ENCODE results near the gene NUDT4. TPM values are rescaled to one million over a fixed set of nuclear protein-coding genes. Genes with fewer than 3 reads are reported as not detected.
A peak's percentile ranks its signal among the peaks of the same experiment; 100 is the strongest.

The NUDT4 gene
- total and polyA plus RNA-seq, 10 of the 15 experiments (the other 5 are each of a cell fraction or from before 2014, with no cell fraction given): 26.6 to 91.6 (median 63.1) TPM

- TF ChIP-seq, protein P1, sequence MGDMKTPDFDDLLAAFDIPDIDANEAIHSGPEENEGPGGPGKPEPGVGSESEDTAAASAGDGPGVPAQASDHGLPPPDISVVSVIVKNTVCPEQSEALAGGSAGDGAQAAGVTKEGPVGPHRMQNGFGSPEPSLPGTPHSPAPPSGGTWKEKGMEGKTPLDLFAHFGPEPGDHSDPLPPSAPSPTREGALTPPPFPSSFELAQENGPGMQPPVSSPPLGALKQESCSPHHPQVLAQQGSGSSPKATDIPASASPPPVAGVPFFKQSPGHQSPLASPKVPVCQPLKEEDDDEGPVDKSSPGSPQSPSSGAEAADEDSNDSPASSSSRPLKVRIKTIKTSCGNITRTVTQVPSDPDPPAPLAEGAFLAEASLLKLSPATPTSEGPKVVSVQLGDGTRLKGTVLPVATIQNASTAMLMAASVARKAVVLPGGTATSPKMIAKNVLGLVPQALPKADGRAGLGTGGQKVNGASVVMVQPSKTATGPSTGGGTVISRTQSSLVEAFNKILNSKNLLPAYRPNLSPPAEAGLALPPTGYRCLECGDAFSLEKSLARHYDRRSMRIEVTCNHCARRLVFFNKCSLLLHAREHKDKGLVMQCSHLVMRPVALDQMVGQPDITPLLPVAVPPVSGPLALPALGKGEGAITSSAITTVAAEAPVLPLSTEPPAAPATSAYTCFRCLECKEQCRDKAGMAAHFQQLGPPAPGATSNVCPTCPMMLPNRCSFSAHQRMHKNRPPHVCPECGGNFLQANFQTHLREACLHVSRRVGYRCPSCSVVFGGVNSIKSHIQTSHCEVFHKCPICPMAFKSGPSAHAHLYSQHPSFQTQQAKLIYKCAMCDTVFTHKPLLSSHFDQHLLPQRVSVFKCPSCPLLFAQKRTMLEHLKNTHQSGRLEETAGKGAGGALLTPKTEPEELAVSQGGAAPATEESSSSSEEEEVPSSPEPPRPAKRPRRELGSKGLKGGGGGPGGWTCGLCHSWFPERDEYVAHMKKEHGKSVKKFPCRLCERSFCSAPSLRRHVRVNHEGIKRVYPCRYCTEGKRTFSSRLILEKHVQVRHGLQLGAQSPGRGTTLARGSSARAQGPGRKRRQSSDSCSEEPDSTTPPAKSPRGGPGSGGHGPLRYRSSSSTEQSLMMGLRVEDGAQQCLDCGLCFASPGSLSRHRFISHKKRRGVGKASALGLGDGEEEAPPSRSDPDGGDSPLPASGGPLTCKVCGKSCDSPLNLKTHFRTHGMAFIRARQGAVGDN (IDR thresholded peaks at IDR 0.05): no peak
- no peak for TF ChIP-seq KDM1A (IDR thresholded peaks at IDR 0.05; ENCODE audit: borderline replicate concordance)
- no peak for TF ChIP-seq YY1 (IDR thresholded peaks at IDR 0.05; ENCODE audit: low read depth, low read length)
- TF ChIP-seq SMARCA5 (IDR thresholded peaks at IDR 0.05): 0 out of 2 replicates have a peak, but pooled peaks have one; percentile 23
- TF ChIP-seq ASH2L (IDR thresholded peaks at IDR 0.05; ENCODE audit: borderline replicate concordance, low read depth): 0 out of 2 replicates have a peak, but pooled peaks have one; percentile 29
- TF ChIP-seq SUPT20H (IDR thresholded peaks at IDR 0.05; ENCODE audit: borderline replicate concordance, control insufficient read depth, low read depth, low read length): no peak
- TF ChIP-seq GABPA (IDR thresholded peaks at IDR 0.05; ENCODE audit: low read depth): no peak
- TF ChIP-seq BHLHE40 (IDR thresholded peaks at IDR 0.05; ENCODE audit: borderline replicate concordance in 1 of 2, low read depth in 2 of 2, low read length in 1 of 2): peak in 1 of 2 experiments; percentile 21; a peak in 1 of 4 replicates
- TF ChIP-seq GATAD2B (conservative IDR thresholded peaks at IDR 0.05; ENCODE audit: low read depth): no peak
- no peak for TF ChIP-seq RELA (IDR thresholded peaks at IDR 0.05; ENCODE audit: borderline replicate concordance, partially characterized antibody)
- TF ChIP-seq BRCA1 (IDR thresholded peaks at IDR 0.05; ENCODE audit: low read depth, low read length): no peak
- no peak for TF ChIP-seq ZNF274 (IDR thresholded peaks at IDR 0.05; ENCODE audit: insufficient read depth, insufficient read length)
- TF ChIP-seq TAF1 (IDR thresholded peaks at IDR 0.05; ENCODE audit: borderline replicate concordance, low read depth, low read length): no peak
- TF ChIP-seq NFIC (IDR thresholded peaks at IDR 0.05; ENCODE audit: low read depth, low read length): no peak
- TF ChIP-seq NFYA (IDR thresholded peaks at IDR 0.05; ENCODE audit: borderline replicate concordance, low read depth, low read length): no peak
- peak; percentile 22 for TF ChIP-seq NR2F1 (conservative IDR thresholded peaks at IDR 0.05)
- no peak for TF ChIP-seq ZNF622 (IDR thresholded peaks at IDR 0.05)
- TF ChIP-seq PBX3 (IDR thresholded peaks at IDR 0.05; ENCODE audit: insufficient replicate concordance, low read depth, low read length): peak; percentile 12
- no peak for TF ChIP-seq HDAC6 (IDR thresholded peaks at IDR 0.05; ENCODE audit: unreplicated experiment)
- peak; percentile 1; the same call in 1 of the 2 replicates for TF ChIP-seq RUNX3 (IDR thresholded peaks at IDR 0.05; ENCODE audit: low read length)
These were observed 63.4 kb downstream of the NUDT4 start (continued) for GRCh38 chr12:93441081-93441616.

Data from GM12878 (cell line).